GM18951 (cell line): ENCODE measurements around the gene PIP4K2C.
"Not testable (repeated sequence)": the region's sequence is repeated elsewhere in the genome, so short reads cannot be mapped to it uniquely, and the experiment has no call there.

ENCODE experiments used
- POLR2A ChIP-seq: IDR thresholded peaks from 4 replicates; pipeline ENCODE4 v1.6.1; 2011; ENCODE audit warnings: mild to moderate bottlenecking; ENCODE audit not compliant: insufficient read length, insufficient read depth; ENCODE audit errors: extremely low read depth
- in situ Hi-C: fragments of 300-500 bp; cut with MboI; formaldehyde crosslinking; loops from one replicate; pipeline ENCODE4 v1.12.0; 2022; ENCODE audit warnings: low sequenced_read_pairs, mixed read lengths, inconsistent platforms; ENCODE audit not compliant: unreplicated experiment

The PIP4K2C gene

GRCh38 chr12:57569858-57570257 lies 21.1 kb upstream of the PIP4K2C start:
- in situ Hi-C loops = no loop called here
- TF ChIP-seq POLR2A = no peak

- in situ Hi-C loops = not testable (repeated sequence)
Observed at GRCh38 chr12:57570438-57570837, 20.6 kb upstream of the PIP4K2C start.

GRCh38 chr12:57571926-57572762 lies 18.8 kb upstream of the PIP4K2C start:
- TF ChIP-seq POLR2A = no peak
- in situ Hi-C loops = no loop called here

- no peak for TF ChIP-seq POLR2A
Observed at GRCh38 chr12:57574795-57575194, 16.2 kb upstream of the PIP4K2C start.

GRCh38 chr12:57575771-57576612 lies 15.0 kb upstream of the PIP4K2C start:
- no peak for TF ChIP-seq POLR2A
- in situ Hi-C loops = no loop called here

More at GRCh38 chr12:57574795-57575194, 16.2 kb upstream of the PIP4K2C start:
- in situ Hi-C loops = no loop called here

- no peak for TF ChIP-seq POLR2A
- in situ Hi-C loops = no loop called here
Observed at GRCh38 chr12:57576613-57577160, 14.3 kb upstream of the PIP4K2C start.

GRCh38 chr12:57577981-57578758 lies 12.8 kb upstream of the PIP4K2C start:
- TF ChIP-seq POLR2A = no peak
- in situ Hi-C loops = no loop called here

GRCh38 chr12:57579011-57579410 lies 12.0 kb upstream of the PIP4K2C start:
- TF ChIP-seq POLR2A = no peak
- in situ Hi-C loops = no loop called here

- TF ChIP-seq POLR2A = no peak
- in situ Hi-C loops = no loop called here
Observed at GRCh38 chr12:57579677-57580465, 11.1 kb upstream of the PIP4K2C start.

GRCh38 chr12:57580466-57580795 lies 10.6 kb upstream of the PIP4K2C start:
- TF ChIP-seq POLR2A = no peak
- in situ Hi-C loops = no loop called here

GRCh38 chr12:57581802-57582201 lies 9.2 kb upstream of the PIP4K2C start:
- in situ Hi-C loops = no loop called here
- TF ChIP-seq POLR2A = no peak

GRCh38 chr12:57582440-57582839 lies 8.6 kb upstream of the PIP4K2C start:
- in situ Hi-C loops = no loop called here
- TF ChIP-seq POLR2A = no peak
